H1 (cell line): ENCODE data around the gene GRAMD1B. TPM values are rescaled to one million over a fixed set of nuclear protein-coding genes. Genes with fewer than 3 reads are reported as not detected.

ENCODE experiments used
- MAFK ChIP-seq: IDR thresholded peaks from 2 replicates; pipeline ENCODE4 v1.6.1; 2012; ENCODE audit warnings: low read depth, mild to moderate bottlenecking, improper control_type of control experiment, low read length
- POLR2A ChIP-seq, 2 experiments: IDR thresholded peaks; 1 replicate in 1 of 2; 2 replicates in 1 of 2; pipeline ENCODE4 v1.6.1; 2011; ENCODE audit warnings: low read depth in 2 of 2, low read length in 2 of 2, mild to moderate bottlenecking in 2 of 2; ENCODE audit errors: control extremely low read depth in 1 of 2
- RFX5 ChIP-seq: IDR thresholded peaks from 2 replicates; pipeline ENCODE4 v1.6.1; 2011; ENCODE audit warnings: low read depth, low read length, improper control_type of control experiment, borderline replicate concordance
- RNF2 ChIP-seq: fragments of 200-900, 300-1000 bp; sonication (generic); IDR thresholded peaks from 2 replicates; pipeline ENCODE4 v1.7.1; 2016; ENCODE audit warnings: borderline replicate concordance, low read depth, mild to moderate bottlenecking, antibody characterized with exemption, low read length; ENCODE audit not compliant: poor library complexity, severe bottlenecking; ENCODE audit errors: missing control alignments
- SIRT6 ChIP-seq: IDR thresholded peaks from one replicate; pipeline ENCODE4 v1.7.1; 2012; ENCODE audit warnings: low read length, inconsistent platforms
- SP2 ChIP-seq: IDR thresholded peaks from 2 replicates; pipeline ENCODE4 v1.6.1; 2012; ENCODE audit warnings: mild to moderate bottlenecking, low read length, inconsistent platforms
- SRF ChIP-seq: IDR thresholded peaks from 2 replicates; pipeline ENCODE4 v1.6.1; 2011; ENCODE audit warnings: mild to moderate bottlenecking, low read depth, low read length, moderate library complexity
- polyA plus RNA-seq, 7 experiments: library from polyadenylated mRNA; depleted of rRNA in 3 of 7; stranded (reverse) in 5 of 7; unstranded in 2 of 7; fragments of >200 nt in 5 of 7; fragments of 200-250 nt in 2 of 7; gene quantifications; 1 replicate in 5 of 7; 2 replicates in 1 of 7; 4 replicates in 1 of 7; pipeline versions ENCODE4 v1.2.1 to v1.2.3, GENCODE V29; 2011 to 2013; ENCODE audit warnings: missing spikeins in 2 of 7, mixed read lengths in 2 of 7
- total RNA-seq: library from RNA; stranded (reverse); fragmentation: NEBNext Ultra II Directional; extraction: Animal tissue kit (Norgen Biotek cat#: 25700); gene quantifications from 2 replicates; pipeline ENCODE4 v1.2.1, GENCODE V29; 2021
- TF ChIP-seq, protein P1 (sequence below): fragments of 300-600 bp; sonication (generic); IDR thresholded peaks from 2 replicates; pipeline ENCODE4 v1.7.1; 2012; ENCODE audit warnings: low read length, moderate library complexity, mild to moderate bottlenecking, inconsistent platforms; ENCODE audit not compliant: insufficient replicate concordance
- TF ChIP-seq, protein P2 (sequence below): IDR thresholded peaks from 2 replicates; pipeline ENCODE4 v1.6.1; 2011; ENCODE audit warnings: low read depth, mild to moderate bottlenecking, low read length; ENCODE audit not compliant: insufficient read depth
- TF ChIP-seq, protein P3 (sequence below): IDR thresholded peaks from 2 replicates; pipeline ENCODE4 v1.6.1; 2012; ENCODE audit warnings: inconsistent platforms

Gene GRAMD1B
- total and polyA plus RNA-seq, 2 of the 8 experiments (the other 6 are each of a cell fraction or from before 2014, with no cell fraction given), result 10.1 to 21.2 TPM

DNA sequence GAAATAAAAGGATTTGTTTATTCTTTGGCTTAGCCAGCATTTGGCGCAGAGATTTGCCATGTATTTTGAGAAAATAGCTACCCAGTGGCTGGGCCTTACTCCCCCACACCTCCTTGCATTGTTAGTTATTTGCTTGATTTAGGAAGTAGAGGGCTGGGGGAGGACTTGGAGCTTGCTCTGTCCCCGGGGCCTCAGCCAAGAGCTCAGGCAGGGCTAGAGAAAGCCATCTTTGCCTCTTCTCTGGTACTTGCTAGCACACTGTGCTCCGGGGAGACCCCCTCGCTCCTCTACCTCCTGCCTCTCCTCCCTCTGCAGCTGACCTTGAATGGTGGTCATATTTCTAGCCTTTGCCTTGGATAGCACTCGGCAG, 131.3 kb downstream of the GRAMD1B start (continued):
- TF ChIP-seq, protein P1, sequence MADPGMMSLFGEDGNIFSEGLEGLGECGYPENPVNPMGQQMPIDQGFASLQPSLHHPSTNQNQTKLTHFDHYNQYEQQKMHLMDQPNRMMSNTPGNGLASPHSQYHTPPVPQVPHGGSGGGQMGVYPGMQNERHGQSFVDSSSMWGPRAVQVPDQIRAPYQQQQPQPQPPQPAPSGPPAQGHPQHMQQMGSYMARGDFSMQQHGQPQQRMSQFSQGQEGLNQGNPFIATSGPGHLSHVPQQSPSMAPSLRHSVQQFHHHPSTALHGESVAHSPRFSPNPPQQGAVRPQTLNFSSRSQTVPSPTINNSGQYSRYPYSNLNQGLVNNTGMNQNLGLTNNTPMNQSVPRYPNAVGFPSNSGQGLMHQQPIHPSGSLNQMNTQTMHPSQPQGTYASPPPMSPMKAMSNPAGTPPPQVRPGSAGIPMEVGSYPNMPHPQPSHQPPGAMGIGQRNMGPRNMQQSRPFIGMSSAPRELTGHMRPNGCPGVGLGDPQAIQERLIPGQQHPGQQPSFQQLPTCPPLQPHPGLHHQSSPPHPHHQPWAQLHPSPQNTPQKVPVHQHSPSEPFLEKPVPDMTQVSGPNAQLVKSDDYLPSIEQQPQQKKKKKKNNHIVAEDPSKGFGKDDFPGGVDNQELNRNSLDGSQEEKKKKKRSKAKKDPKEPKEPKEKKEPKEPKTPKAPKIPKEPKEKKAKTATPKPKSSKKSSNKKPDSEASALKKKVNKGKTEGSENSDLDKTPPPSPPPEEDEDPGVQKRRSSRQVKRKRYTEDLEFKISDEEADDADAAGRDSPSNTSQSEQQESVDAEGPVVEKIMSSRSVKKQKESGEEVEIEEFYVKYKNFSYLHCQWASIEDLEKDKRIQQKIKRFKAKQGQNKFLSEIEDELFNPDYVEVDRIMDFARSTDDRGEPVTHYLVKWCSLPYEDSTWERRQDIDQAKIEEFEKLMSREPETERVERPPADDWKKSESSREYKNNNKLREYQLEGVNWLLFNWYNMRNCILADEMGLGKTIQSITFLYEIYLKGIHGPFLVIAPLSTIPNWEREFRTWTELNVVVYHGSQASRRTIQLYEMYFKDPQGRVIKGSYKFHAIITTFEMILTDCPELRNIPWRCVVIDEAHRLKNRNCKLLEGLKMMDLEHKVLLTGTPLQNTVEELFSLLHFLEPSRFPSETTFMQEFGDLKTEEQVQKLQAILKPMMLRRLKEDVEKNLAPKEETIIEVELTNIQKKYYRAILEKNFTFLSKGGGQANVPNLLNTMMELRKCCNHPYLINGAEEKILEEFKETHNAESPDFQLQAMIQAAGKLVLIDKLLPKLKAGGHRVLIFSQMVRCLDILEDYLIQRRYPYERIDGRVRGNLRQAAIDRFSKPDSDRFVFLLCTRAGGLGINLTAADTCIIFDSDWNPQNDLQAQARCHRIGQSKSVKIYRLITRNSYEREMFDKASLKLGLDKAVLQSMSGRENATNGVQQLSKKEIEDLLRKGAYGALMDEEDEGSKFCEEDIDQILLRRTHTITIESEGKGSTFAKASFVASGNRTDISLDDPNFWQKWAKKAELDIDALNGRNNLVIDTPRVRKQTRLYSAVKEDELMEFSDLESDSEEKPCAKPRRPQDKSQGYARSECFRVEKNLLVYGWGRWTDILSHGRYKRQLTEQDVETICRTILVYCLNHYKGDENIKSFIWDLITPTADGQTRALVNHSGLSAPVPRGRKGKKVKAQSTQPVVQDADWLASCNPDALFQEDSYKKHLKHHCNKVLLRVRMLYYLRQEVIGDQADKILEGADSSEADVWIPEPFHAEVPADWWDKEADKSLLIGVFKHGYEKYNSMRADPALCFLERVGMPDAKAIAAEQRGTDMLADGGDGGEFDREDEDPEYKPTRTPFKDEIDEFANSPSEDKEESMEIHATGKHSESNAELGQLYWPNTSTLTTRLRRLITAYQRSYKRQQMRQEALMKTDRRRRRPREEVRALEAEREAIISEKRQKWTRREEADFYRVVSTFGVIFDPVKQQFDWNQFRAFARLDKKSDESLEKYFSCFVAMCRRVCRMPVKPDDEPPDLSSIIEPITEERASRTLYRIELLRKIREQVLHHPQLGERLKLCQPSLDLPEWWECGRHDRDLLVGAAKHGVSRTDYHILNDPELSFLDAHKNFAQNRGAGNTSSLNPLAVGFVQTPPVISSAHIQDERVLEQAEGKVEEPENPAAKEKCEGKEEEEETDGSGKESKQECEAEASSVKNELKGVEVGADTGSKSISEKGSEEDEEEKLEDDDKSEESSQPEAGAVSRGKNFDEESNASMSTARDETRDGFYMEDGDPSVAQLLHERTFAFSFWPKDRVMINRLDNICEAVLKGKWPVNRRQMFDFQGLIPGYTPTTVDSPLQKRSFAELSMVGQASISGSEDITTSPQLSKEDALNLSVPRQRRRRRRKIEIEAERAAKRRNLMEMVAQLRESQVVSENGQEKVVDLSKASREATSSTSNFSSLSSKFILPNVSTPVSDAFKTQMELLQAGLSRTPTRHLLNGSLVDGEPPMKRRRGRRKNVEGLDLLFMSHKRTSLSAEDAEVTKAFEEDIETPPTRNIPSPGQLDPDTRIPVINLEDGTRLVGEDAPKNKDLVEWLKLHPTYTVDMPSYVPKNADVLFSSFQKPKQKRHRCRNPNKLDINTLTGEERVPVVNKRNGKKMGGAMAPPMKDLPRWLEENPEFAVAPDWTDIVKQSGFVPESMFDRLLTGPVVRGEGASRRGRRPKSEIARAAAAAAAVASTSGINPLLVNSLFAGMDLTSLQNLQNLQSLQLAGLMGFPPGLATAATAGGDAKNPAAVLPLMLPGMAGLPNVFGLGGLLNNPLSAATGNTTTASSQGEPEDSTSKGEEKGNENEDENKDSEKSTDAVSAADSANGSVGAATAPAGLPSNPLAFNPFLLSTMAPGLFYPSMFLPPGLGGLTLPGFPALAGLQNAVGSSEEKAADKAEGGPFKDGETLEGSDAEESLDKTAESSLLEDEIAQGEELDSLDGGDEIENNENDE, result no peak
- TF ChIP-seq POLR2A (IDR thresholded peaks at IDR 0.05; ENCODE audit: control extremely low read depth in 1 of 2, low read depth in 2 of 2, low read length in 2 of 2) (no peak), RNF2 (no peak), RFX5 (no peak), MAFK (no peak), SIRT6 (no peak), SRF (no peak), SP2 (no peak)
- TF ChIP-seq, protein P2, sequence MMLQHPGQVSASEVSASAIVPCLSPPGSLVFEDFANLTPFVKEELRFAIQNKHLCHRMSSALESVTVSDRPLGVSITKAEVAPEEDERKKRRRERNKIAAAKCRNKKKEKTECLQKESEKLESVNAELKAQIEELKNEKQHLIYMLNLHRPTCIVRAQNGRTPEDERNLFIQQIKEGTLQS, result no peak
- TF ChIP-seq, protein P3, sequence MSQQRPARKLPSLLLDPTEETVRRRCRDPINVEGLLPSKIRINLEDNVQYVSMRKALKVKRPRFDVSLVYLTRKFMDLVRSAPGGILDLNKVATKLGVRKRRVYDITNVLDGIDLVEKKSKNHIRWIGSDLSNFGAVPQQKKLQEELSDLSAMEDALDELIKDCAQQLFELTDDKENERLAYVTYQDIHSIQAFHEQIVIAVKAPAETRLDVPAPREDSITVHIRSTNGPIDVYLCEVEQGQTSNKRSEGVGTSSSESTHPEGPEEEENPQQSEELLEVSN, result no peak
